ENCODE data around the gene TSPAN18. TPM values are rescaled to one million over a fixed set of nuclear protein-coding genes. Genes with fewer than 3 reads are reported as not detected.

The TSPAN18 gene
- total and polyA plus RNA-seq, 2 experiments from 2014 or later, result 6.0 to 10.6 TPM

DNA sequence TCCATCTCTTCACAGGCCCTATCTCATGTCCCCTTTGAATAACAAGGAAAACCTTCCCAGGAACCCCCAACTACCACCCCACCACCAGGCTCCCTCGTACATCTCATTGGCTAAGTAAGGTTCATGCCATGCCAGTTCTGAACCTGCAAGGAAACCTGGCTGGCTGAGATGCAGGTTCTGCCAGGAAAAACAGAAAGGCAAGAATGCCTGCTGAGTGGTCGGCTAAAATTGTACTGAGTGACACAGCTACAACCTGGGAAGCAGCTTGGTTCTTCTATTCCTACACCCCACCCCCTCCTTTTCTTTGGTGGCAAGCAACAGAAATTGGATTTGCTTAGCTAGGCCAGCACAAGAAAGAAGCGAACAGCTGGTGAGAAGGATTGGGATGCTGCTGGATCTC lies 36.1 kb upstream of the TSPAN18 start:
- Histone ChIP-seq H3K4me2 (no peak overlapping the region), H3K79me2 (replicated peaks; ENCODE audit: insufficient read depth) (no peaks in the 10 kb centered on the region), H4K20me1 (replicated peaks; ENCODE audit: insufficient read depth) (no peaks in the 10 kb centered on the region), H3K9me2 (ENCODE audit: insufficient read depth) (no peaks in the 10 kb centered on the region), H3K36me3 (ENCODE audit: insufficient read depth) (no peaks in the 10 kb centered on the region), H3K4me1 (ENCODE audit: insufficient read depth) (no peaks in the 10 kb centered on the region), H3K4me3 (no peak overlapping the region), H3F3A (replicated peaks; ENCODE audit: low read depth) (no peaks in the 10 kb centered on the region), H3K27ac (ENCODE audit: low read depth) (no peak overlapping the region), H2AFZ (no peak overlapping the region), H3K27me3 (ENCODE audit: insufficient read depth) (no peaks in the 10 kb centered on the region)
- Mint-ChIP-seq H3K4me3 (no peak overlapping the region), H3K27ac (no peak overlapping the region), H3K36me3 (ENCODE audit: low read depth) (no peaks in the 10 kb centered on the region), H3K9me3 (no peaks in the 10 kb centered on the region), H3K4me1 (peaks cover 4% of the 10 kb centered on the region; the same call in 1 of the 3 replicates), H3K27me3 (ENCODE audit: insufficient read depth, low read depth, poor library complexity) (peaks cover 2% of the 10 kb centered on the region)
- no peak for ATAC-seq
- no peak for DNase-seq (ENCODE audit: low spot score)
- TF ChIP-seq, protein P1, sequence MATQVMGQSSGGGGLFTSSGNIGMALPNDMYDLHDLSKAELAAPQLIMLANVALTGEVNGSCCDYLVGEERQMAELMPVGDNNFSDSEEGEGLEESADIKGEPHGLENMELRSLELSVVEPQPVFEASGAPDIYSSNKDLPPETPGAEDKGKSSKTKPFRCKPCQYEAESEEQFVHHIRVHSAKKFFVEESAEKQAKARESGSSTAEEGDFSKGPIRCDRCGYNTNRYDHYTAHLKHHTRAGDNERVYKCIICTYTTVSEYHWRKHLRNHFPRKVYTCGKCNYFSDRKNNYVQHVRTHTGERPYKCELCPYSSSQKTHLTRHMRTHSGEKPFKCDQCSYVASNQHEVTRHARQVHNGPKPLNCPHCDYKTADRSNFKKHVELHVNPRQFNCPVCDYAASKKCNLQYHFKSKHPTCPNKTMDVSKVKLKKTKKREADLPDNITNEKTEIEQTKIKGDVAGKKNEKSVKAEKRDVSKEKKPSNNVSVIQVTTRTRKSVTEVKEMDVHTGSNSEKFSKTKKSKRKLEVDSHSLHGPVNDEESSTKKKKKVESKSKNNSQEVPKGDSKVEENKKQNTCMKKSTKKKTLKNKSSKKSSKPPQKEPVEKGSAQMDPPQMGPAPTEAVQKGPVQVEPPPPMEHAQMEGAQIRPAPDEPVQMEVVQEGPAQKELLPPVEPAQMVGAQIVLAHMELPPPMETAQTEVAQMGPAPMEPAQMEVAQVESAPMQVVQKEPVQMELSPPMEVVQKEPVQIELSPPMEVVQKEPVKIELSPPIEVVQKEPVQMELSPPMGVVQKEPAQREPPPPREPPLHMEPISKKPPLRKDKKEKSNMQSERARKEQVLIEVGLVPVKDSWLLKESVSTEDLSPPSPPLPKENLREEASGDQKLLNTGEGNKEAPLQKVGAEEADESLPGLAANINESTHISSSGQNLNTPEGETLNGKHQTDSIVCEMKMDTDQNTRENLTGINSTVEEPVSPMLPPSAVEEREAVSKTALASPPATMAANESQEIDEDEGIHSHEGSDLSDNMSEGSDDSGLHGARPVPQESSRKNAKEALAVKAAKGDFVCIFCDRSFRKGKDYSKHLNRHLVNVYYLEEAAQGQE (IDR thresholded peaks at IDR 0.05; ENCODE audit: unreplicated experiment), result no peak
- no peak for TF ChIP-seq EZH2 (IDR thresholded peaks at IDR 0.05; ENCODE audit: low read depth, unreplicated experiment)
- TF ChIP-seq NANOG (IDR thresholded peaks at IDR 0.05; ENCODE audit: borderline replicate concordance), result no peak
- TF ChIP-seq, protein P2, sequence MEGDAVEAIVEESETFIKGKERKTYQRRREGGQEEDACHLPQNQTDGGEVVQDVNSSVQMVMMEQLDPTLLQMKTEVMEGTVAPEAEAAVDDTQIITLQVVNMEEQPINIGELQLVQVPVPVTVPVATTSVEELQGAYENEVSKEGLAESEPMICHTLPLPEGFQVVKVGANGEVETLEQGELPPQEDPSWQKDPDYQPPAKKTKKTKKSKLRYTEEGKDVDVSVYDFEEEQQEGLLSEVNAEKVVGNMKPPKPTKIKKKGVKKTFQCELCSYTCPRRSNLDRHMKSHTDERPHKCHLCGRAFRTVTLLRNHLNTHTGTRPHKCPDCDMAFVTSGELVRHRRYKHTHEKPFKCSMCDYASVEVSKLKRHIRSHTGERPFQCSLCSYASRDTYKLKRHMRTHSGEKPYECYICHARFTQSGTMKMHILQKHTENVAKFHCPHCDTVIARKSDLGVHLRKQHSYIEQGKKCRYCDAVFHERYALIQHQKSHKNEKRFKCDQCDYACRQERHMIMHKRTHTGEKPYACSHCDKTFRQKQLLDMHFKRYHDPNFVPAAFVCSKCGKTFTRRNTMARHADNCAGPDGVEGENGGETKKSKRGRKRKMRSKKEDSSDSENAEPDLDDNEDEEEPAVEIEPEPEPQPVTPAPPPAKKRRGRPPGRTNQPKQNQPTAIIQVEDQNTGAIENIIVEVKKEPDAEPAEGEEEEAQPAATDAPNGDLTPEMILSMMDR (conservative IDR thresholded peaks at IDR 0.05; ENCODE audit: low read depth in 2 of 2), result no peak
- no peak for TF ChIP-seq POLR2AphosphoS5 (IDR thresholded peaks at IDR 0.05; ENCODE audit: low read depth)
- TF ChIP-seq JUNB (IDR thresholded peaks at IDR 0.05; ENCODE audit: unreplicated experiment), result no peak
- TF ChIP-seq ZNF114 (CRISPR knock-in tag; IDR thresholded peaks at IDR 0.05), result no peak
- TF ChIP-seq, protein P3, sequence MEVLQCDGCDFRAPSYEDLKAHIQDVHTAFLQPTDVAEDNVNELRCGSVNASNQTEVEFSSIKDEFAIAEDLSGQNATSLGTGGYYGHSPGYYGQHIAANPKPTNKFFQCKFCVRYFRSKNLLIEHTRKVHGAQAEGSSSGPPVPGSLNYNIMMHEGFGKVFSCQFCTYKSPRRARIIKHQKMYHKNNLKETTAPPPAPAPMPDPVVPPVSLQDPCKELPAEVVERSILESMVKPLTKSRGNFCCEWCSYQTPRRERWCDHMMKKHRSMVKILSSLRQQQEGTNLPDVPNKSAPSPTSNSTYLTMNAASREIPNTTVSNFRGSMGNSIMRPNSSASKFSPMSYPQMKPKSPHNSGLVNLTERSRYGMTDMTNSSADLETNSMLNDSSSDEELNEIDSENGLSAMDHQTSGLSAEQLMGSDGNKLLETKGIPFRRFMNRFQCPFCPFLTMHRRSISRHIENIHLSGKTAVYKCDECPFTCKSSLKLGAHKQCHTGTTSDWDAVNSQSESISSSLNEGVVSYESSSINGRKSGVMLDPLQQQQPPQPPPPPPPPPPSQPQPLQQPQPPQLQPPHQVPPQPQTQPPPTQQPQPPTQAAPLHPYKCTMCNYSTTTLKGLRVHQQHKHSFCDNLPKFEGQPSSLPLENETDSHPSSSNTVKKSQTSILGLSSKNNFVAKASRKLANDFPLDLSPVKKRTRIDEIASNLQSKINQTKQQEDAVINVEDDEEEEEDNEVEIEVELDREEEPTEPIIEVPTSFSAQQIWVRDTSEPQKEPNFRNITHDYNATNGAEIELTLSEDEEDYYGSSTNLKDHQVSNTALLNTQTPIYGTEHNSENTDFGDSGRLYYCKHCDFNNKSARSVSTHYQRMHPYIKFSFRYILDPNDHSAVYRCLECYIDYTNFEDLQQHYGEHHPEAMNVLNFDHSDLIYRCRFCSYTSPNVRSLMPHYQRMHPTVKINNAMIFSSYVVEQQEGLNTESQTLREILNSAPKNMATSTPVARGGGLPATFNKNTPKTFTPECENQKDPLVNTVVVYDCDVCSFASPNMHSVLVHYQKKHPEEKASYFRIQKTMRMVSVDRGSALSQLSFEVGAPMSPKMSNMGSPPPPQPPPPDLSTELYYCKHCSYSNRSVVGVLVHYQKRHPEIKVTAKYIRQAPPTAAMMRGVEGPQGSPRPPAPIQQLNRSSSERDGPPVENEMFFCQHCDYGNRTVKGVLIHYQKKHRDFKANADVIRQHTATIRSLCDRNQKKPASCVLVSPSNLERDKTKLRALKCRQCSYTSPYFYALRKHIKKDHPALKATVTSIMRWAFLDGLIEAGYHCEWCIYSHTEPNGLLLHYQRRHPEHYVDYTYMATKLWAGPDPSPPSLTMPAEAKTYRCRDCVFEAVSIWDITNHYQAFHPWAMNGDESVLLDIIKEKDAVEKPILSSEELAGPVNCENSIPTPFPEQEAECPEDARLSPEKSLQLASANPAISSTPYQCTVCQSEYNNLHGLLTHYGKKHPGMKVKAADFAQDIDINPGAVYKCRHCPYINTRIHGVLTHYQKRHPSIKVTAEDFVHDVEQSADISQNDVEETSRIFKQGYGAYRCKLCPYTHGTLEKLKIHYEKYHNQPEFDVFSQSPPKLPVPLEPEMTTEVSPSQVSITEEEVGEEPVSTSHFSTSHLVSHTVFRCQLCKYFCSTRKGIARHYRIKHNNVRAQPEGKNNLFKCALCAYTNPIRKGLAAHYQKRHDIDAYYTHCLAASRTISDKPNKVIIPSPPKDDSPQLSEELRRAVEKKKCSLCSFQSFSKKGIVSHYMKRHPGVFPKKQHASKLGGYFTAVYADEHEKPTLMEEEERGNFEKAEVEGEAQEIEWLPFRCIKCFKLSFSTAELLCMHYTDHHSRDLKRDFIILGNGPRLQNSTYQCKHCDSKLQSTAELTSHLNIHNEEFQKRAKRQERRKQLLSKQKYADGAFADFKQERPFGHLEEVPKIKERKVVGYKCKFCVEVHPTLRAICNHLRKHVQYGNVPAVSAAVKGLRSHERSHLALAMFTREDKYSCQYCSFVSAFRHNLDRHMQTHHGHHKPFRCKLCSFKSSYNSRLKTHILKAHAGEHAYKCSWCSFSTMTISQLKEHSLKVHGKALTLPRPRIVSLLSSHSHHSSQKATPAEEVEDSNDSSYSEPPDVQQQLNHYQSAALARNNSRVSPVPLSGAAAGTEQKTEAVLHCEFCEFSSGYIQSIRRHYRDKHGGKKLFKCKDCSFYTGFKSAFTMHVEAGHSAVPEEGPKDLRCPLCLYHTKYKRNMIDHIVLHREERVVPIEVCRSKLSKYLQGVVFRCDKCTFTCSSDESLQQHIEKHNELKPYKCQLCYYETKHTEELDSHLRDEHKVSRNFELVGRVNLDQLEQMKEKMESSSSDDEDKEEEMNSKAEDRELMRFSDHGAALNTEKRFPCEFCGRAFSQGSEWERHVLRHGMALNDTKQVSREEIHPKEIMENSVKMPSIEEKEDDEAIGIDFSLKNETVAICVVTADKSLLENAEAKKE (CRISPR knock-in tag; IDR thresholded peaks at IDR 0.05), result no peak
- TF ChIP-seq, protein P4, sequence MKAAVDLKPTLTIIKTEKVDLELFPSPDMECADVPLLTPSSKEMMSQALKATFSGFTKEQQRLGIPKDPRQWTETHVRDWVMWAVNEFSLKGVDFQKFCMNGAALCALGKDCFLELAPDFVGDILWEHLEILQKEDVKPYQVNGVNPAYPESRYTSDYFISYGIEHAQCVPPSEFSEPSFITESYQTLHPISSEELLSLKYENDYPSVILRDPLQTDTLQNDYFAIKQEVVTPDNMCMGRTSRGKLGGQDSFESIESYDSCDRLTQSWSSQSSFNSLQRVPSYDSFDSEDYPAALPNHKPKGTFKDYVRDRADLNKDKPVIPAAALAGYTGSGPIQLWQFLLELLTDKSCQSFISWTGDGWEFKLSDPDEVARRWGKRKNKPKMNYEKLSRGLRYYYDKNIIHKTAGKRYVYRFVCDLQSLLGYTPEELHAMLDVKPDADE (IDR thresholded peaks at IDR 0.05), result no peak
- TF ChIP-seq EZH2phosphoT487 (IDR thresholded peaks at IDR 0.05; ENCODE audit: unreplicated experiment), result no peak
- no peak for TF ChIP-seq ZNF331 (CRISPR knock-in tag; IDR thresholded peaks at IDR 0.05; ENCODE audit: low read depth)
- TF ChIP-seq CREB1 (CRISPR knock-in tag; IDR thresholded peaks at IDR 0.05; ENCODE audit: low read depth), result no peak
- TF ChIP-seq STAT1 (IDR thresholded peaks at IDR 0.05; ENCODE audit: unreplicated experiment), result no peak

Data from GM23338 (cell line).